Measurements from ENCODE around the gene ARHGAP18. TPM values are rescaled to one million over a fixed set of nuclear protein-coding genes. Genes with fewer than 3 reads are reported as not detected.

Gene ARHGAP18
- total and polyA plus RNA-seq, 4 donors: 8.0 to 24.4 (median 15.7) TPM

DNA sequence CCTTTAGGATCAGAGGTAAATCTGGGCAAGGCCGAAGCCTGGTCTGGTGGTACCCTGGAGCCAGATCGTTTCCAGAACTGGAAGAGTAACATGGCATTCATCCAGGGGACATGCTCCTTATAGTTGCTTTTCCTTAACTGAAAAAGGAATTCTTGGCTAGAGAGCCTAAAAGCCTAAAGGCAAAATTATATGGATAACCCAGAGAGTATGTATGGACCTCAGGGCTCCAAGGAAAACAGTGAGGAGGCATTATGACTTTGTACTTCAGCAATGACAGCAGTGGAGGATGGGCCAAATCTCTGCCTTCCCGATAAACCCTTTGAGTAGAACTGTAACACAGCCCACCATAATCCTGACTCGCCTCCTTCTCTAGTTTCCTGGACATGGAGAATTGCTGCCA lies 29.3 kb downstream of the ARHGAP18 start:
- Histone ChIP-seq H3K9me3 (ENCODE audit: control insufficient read depth, low read length) (no peaks in the 10 kb centered on the region), H3K4me3 (ENCODE audit: low read length in 2 of 2) (no peak overlapping the region), H3K4me1 (ENCODE audit: control insufficient read depth in 1 of 2, insufficient read depth in 2 of 2, low read length in 2 of 2) (peaks cover 2% of the 10 kb centered on the region in 2 donors), H3K27ac (ENCODE audit: low read depth in 1 of 2, low read length in 2 of 2) (peak overlapping the region in 1 of 2 donors; percentile 36), H3K36me3 (ENCODE audit: control insufficient read depth in 1 of 2, insufficient read depth in 2 of 2, low read length in 1 of 2) (no peaks in the 10 kb centered on the region), H3K27me3 (ENCODE audit: control insufficient read depth in 1 of 2, insufficient read depth in 2 of 2, low read length in 1 of 2) (no peaks in the 10 kb centered on the region)
- intact Hi-C loops (cut with DNase I): no loop called here
- no peak for ATAC-seq (ENCODE audit: low FRiP score)
- no peak for DNase-seq
- 54 to 59% methylated on average over 4 of the region's 4 CpGs for WGBS, 2 donors

DNA sequence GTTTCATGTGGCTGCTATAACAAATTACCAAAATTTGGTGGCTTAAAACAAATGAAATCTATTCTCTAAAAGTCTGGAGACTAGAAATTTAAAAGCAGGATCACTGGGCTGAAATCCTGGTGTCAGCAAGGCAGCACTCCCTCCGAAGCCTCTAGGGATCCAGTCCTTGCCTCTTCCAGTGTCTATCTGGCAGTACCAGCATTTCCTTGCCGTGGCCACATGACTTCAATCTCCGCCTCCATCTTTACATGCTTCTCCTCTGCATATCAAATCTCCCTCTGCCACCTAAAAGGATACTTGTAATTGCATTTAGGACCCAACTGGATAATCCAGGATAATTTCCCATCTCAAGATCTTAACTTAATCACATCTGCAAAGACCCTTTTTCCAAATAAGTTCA lies 30.2 kb downstream of the ARHGAP18 start:
- peak overlapping the region; percentile 19 to 51 for H3K27ac ChIP-seq (ENCODE audit: low read depth in 1 of 2, low read length in 2 of 2)
- H3K4me1 ChIP-seq (ENCODE audit: control insufficient read depth in 1 of 2, insufficient read depth in 2 of 2, low read length in 2 of 2): peaks cover 2% of the 10 kb centered on the region in 2 donors
- H3K4me3 ChIP-seq (ENCODE audit: low read length in 2 of 2): no peak overlapping the region
- 66 to 71% methylated on average over 3 of the region's 3 CpGs for WGBS, 2 donors
- no peaks in the 10 kb centered on the region for H3K27me3 ChIP-seq (ENCODE audit: control insufficient read depth in 1 of 2, insufficient read depth in 2 of 2, low read length in 1 of 2)
- intact Hi-C loops (cut with DNase I): no loop called here
- no peaks in the 10 kb centered on the region for H3K36me3 ChIP-seq (ENCODE audit: control insufficient read depth in 1 of 2, insufficient read depth in 2 of 2, low read length in 1 of 2)
- DNase-seq (no peak), ATAC-seq (ENCODE audit: low FRiP score) (no peak)
- H3K9me3 ChIP-seq (ENCODE audit: control insufficient read depth, low read length): no peaks in the 10 kb centered on the region

DNA sequence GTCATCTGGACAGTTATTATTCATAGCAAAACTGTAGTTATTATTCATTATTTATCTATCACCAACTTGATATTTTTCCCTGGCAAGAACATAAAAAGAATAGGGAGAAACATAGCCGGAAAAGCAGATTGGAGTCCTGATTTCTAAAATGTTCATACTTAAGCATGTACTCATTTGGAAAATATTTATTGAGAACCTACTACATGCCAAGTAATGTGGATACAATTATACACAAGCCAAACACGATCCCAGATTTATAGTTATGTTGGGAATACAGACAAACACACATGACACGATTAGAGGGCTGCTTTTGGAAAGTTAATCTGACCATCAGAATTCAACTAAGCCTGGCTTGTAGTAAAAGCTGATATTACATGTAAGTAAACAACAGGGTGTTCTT lies 30.7 kb downstream of the ARHGAP18 start:
- H3K27ac ChIP-seq (ENCODE audit: low read depth in 1 of 2, low read length in 2 of 2): peak overlapping the region in 1 of 2 donors; percentile 19
- 9 to 10% methylated on average over 3 of the region's 3 CpGs for WGBS, 2 donors
- intact Hi-C loops (cut with DNase I): no loop called here
- no peaks in the 10 kb centered on the region for H3K27me3 ChIP-seq (ENCODE audit: control insufficient read depth in 1 of 2, insufficient read depth in 2 of 2, low read length in 1 of 2)
- no peaks in the 10 kb centered on the region for H3K9me3 ChIP-seq (ENCODE audit: control insufficient read depth, low read length)
- H3K4me3 ChIP-seq (ENCODE audit: low read length in 2 of 2): no peak overlapping the region
- H3K36me3 ChIP-seq (ENCODE audit: control insufficient read depth in 1 of 2, insufficient read depth in 2 of 2, low read length in 1 of 2): no peaks in the 10 kb centered on the region
- peaks cover 0 to 2% of the 10 kb centered on the region in 2 donors for H3K4me1 ChIP-seq (ENCODE audit: control insufficient read depth in 1 of 2, insufficient read depth in 2 of 2, low read length in 2 of 2)
- ATAC-seq (ENCODE audit: low FRiP score) (peak; percentile 55), DNase-seq (no peak)

DNA sequence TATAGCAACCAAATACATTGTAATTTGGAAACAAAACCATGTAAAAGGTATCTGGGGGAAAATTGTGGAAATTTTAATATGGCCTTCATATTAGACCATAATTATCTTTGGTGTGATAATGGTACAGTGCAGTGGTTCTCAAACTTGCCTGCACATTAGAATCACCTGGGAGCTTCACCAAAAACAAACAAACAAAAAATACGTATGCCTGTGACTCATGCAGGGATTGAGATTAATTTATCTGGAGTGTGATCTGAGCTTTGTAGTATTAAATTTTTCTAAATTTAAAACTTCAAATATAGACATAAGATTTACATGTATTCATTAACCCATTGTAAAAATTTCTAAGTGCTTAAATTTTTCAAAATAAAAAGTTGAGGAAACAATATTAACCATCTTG lies 31.5 kb downstream of the ARHGAP18 start:
- no peaks in the 10 kb centered on the region for H3K27me3 ChIP-seq (ENCODE audit: control insufficient read depth in 1 of 2, insufficient read depth in 2 of 2, low read length in 1 of 2)
- DNase-seq (no peak), ATAC-seq (ENCODE audit: low FRiP score) (no peak)
- peaks cover 0 to 2% of the 10 kb centered on the region in 2 donors for H3K4me1 ChIP-seq (ENCODE audit: control insufficient read depth in 1 of 2, insufficient read depth in 2 of 2, low read length in 2 of 2)
- intact Hi-C loops (cut with DNase I): no loop called here
- H3K36me3 ChIP-seq (ENCODE audit: control insufficient read depth in 1 of 2, insufficient read depth in 2 of 2, low read length in 1 of 2): no peaks in the 10 kb centered on the region
- WGBS, 2 donors: 39 to 43% methylated on average over 1 of the region's 1 CpG
- H3K4me3 ChIP-seq (ENCODE audit: low read length in 2 of 2): no peak overlapping the region
- no peak overlapping the region for H3K27ac ChIP-seq (ENCODE audit: low read depth in 1 of 2, low read length in 2 of 2)
- no peaks in the 10 kb centered on the region for H3K9me3 ChIP-seq (ENCODE audit: control insufficient read depth, low read length)

GRCh38 chr6:129677620-129678325 lies 32.2 kb downstream of the ARHGAP18 start:
- no peak for ATAC-seq (ENCODE audit: low FRiP score)
- Histone ChIP-seq H3K36me3 (ENCODE audit: control insufficient read depth in 1 of 2, insufficient read depth in 2 of 2, low read length in 1 of 2) (no peaks in the 10 kb centered on the region), H3K27me3 (ENCODE audit: control insufficient read depth in 1 of 2, insufficient read depth in 2 of 2, low read length in 1 of 2) (no peaks in the 10 kb centered on the region), H3K4me3 (ENCODE audit: low read length in 2 of 2) (no peak overlapping the region), H3K27ac (ENCODE audit: low read depth in 1 of 2, low read length in 2 of 2) (no peak overlapping the region), H3K4me1 (ENCODE audit: control insufficient read depth in 1 of 2, insufficient read depth in 2 of 2, low read length in 2 of 2) (peaks cover 0 to 2% of the 10 kb centered on the region in 2 donors), H3K9me3 (ENCODE audit: control insufficient read depth, low read length) (no peaks in the 10 kb centered on the region)
- intact Hi-C loops (cut with DNase I): no loop called here
- 80 to 87% methylated on average over 2 of the region's 2 CpGs for WGBS, 2 donors
- no peak for DNase-seq

DNA sequence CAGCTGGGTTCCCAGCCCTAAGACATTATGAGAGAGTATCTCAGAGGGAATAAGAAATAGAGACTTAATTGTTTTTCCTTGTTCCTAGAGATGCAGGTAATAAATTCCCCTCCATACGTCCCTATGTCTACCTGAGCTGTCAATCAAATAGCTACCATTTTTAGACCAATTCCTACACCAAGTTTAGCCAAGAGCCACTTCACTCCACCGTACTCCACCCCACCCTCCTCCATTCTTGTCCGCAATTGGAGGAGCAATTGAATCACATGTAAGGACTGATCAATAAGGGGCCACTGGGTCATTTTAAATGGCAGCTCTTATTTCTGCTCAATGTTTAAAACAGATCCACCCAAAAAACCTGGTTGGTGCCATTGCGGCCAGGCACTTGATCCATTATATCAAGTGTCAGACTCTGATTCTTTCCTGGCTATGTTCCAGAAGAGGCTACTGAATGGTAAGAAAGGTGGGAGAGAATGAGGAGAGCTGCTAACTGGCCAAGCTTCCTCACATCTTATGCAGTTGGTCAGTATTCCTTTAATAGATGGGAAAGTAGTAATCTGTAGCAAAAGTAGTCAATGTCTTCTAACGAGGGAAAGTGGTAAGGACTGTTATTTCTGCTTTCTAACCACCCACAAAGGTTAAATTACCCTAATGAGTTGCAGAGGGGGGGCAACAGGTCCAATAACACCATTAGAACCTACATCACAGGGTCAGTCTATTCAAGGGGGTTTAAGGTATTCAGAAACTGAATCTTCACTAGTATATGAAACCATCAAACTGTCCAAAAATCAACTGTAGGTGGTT lies 34.1 kb downstream of the ARHGAP18 start:
- WGBS, 2 donors: 96% methylated on average over 5 of the region's 5 CpGs
- no peak for DNase-seq
- ATAC-seq (ENCODE audit: low FRiP score): no peak

DNA sequence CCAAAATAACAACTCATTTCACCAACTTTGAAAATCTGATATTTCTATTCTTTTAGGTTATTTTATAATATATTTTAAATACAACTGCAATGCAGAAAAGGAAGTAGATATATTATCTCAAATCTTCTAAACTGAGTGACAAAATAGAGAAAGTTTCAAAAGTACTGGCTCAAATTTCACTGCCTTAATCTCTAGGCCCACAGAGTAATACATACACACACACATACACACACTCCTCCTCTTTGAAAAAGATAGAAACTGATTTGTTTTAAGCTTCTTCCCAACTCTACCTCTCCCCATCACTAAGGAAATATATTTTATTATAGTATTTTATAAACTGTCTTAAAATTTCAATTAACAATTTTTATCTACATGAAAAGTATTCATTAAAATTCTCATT lies 36.2 kb downstream of the ARHGAP18 start:
- H3K36me3 ChIP-seq (ENCODE audit: control insufficient read depth in 1 of 2, insufficient read depth in 2 of 2, low read length in 1 of 2): no peaks in the 10 kb centered on the region
- DNase-seq (no peak), ATAC-seq (ENCODE audit: low FRiP score) (no peak)
- no peaks in the 10 kb centered on the region for H3K4me1 ChIP-seq (ENCODE audit: control insufficient read depth in 1 of 2, insufficient read depth in 2 of 2, low read length in 2 of 2)
- H3K4me3 ChIP-seq (ENCODE audit: low read length in 2 of 2): no peak overlapping the region
- H3K27ac ChIP-seq (ENCODE audit: low read depth in 1 of 2, low read length in 2 of 2): no peak overlapping the region
- no peaks in the 10 kb centered on the region for H3K27me3 ChIP-seq (ENCODE audit: control insufficient read depth in 1 of 2, insufficient read depth in 2 of 2, low read length in 1 of 2)
- intact Hi-C loops (cut with DNase I): no loop called here
- no peaks in the 10 kb centered on the region for H3K9me3 ChIP-seq (ENCODE audit: control insufficient read depth, low read length)

More for the DNA sequence above, 34.1 kb downstream of the ARHGAP18 start:
- Histone ChIP-seq H3K9me3 (ENCODE audit: control insufficient read depth, low read length) (no peaks in the 10 kb centered on the region), H3K27ac (ENCODE audit: low read depth in 1 of 2, low read length in 2 of 2) (peak overlapping the region in 1 of 2 donors; percentile 28), H3K36me3 (ENCODE audit: control insufficient read depth in 1 of 2, insufficient read depth in 2 of 2, low read length in 1 of 2) (no peaks in the 10 kb centered on the region), H3K4me3 (ENCODE audit: low read length in 2 of 2) (no peak overlapping the region), H3K4me1 (ENCODE audit: control insufficient read depth in 1 of 2, insufficient read depth in 2 of 2, low read length in 2 of 2) (peaks cover 0 to 2% of the 10 kb centered on the region in 2 donors), H3K27me3 (ENCODE audit: control insufficient read depth in 1 of 2, insufficient read depth in 2 of 2, low read length in 1 of 2) (no peaks in the 10 kb centered on the region)
- intact Hi-C loops (cut with DNase I): no loop called here

DNA sequence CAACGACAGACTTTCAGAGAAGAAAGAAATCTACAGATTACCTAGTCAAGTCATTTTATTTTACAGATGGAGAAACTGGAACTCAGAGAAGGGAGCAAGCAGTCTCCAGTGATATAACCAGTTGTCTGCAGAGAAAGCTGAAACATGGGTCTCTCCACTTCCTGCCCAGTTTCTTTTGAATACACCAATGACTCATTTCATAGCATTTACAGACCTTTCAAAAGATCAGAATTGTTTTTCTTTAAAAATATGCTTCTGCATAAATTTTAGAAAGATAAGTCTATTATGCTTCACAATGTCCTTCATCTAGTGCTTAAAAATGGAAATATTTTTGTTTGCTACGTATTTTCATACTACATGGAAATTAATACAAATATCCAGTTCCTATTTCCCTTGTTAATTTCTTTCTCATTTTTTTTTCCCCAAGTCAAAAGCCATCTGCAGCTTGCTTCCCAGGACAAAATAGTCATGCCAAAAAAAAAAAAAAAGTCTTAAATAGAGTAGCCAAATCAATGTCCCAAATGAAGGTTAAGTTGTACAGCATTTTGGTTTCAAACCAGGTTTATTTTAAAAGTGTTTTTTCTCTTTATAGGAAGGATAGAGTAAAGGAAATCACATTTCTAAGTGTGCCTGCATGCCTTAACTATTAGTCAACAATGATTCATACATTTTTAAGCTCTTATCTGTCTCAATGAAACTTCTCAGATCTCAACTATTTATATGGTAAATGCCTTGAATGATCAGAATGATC lies 36.9 kb downstream of the ARHGAP18 start:
- 32 to 33% methylated on average over 2 of the region's 2 CpGs for whole genome bisulfite sequencing, 2 donors
- Histone ChIP-seq H3K27me3 (ENCODE audit: control insufficient read depth in 1 of 2, insufficient read depth in 2 of 2, low read length in 1 of 2) (no peaks in the 10 kb centered on the region), H3K9me3 (ENCODE audit: control insufficient read depth, low read length) (no peaks in the 10 kb centered on the region), H3K4me1 (ENCODE audit: control insufficient read depth in 1 of 2, insufficient read depth in 2 of 2, low read length in 2 of 2) (no peaks in the 10 kb centered on the region), H3K4me3 (ENCODE audit: low read length in 2 of 2) (no peak overlapping the region), H3K36me3 (ENCODE audit: control insufficient read depth in 1 of 2, insufficient read depth in 2 of 2, low read length in 1 of 2) (no peaks in the 10 kb centered on the region), H3K27ac (ENCODE audit: low read depth in 1 of 2, low read length in 2 of 2) (no peak overlapping the region)
- intact Hi-C loops (cut with DNase I): no loop called here
- ATAC-seq (ENCODE audit: low FRiP score) (no peak), DNase-seq (no peak)

Data from aorta (tissue), 5 donors.